Occipital lobe (tissue), 2 donors: Measurements from ENCODE around the gene FMNL2. TPM values are rescaled to one million over a fixed set of nuclear protein-coding genes. Genes with fewer than 3 reads are reported as not detected.

Experiments used
- DNase-seq: peaks from one replicate; lab custom pipeline; 2025; lab: John Stamatoyannopoulos, UW
- total RNA-seq: library from RNA; depleted of rRNA; stranded (reverse); fragments of >200 nt; gene quantifications from one replicate; pipeline ENCODE4 v1.2.3, GENCODE V29; 2014

Gene FMNL2
- total RNA-seq, 1 donor from 2014 or later = 114 TPM

GRCh38 chr2:152492911-152493310 lies 157.9 kb downstream of the FMNL2 start:
- DNase-seq = no peak

GRCh38 chr2:152493417-152493816 lies 158.4 kb downstream of the FMNL2 start:
- no peak for DNase-seq

GRCh38 chr2:152493945-152494528 lies 159.1 kb downstream of the FMNL2 start:
- DNase-seq = no peak

- DNase-seq = no peak
These were observed 161.4 kb downstream of the FMNL2 start for GRCh38 chr2:152496371-152496770.

- DNase-seq = no peak
These were observed 162.6 kb downstream of the FMNL2 start for GRCh38 chr2:152497481-152498052.

GRCh38 chr2:152499331-152499816 lies 164.4 kb downstream of the FMNL2 start:
- no peak for DNase-seq

GRCh38 chr2:152499896-152500735 lies 165.1 kb downstream of the FMNL2 start:
- DNase-seq = no peak

- no peak for DNase-seq
These were observed 165.8 kb downstream of the FMNL2 start for GRCh38 chr2:152500772-152501171.

GRCh38 chr2:152501666-152502065 lies 166.7 kb downstream of the FMNL2 start:
- DNase-seq = no peak

- DNase-seq = no peak
These were observed 169.6 kb downstream of the FMNL2 start for GRCh38 chr2:152504618-152505017.

- DNase-seq = no peak
These were observed 170.5 kb downstream of the FMNL2 start for GRCh38 chr2:152505495-152505906.

- DNase-seq = no peak
These were observed 171.9 kb downstream of the FMNL2 start for GRCh38 chr2:152506843-152507242.

- DNase-seq = no peak
These were observed 172.9 kb downstream of the FMNL2 start for GRCh38 chr2:152507907-152508306.

GRCh38 chr2:152508446-152508845 lies 173.5 kb downstream of the FMNL2 start:
- no peak for DNase-seq

- DNase-seq = no peak
These were observed 175.0 kb downstream of the FMNL2 start for GRCh38 chr2:152509772-152510491.

GRCh38 chr2:152510621-152511020 lies 175.6 kb downstream of the FMNL2 start:
- no peak for DNase-seq

- DNase-seq = no peak
These were observed 177.0 kb downstream of the FMNL2 start for GRCh38 chr2:152511981-152512380.

GRCh38 chr2:152513029-152513428 lies 178.1 kb downstream of the FMNL2 start:
- DNase-seq = no peak

- no peak for DNase-seq
These were observed 178.7 kb downstream of the FMNL2 start for GRCh38 chr2:152513681-152514080.

- DNase-seq = no peak
These were observed 183.1 kb downstream of the FMNL2 start for GRCh38 chr2:152518034-152518433.

GRCh38 chr2:152518641-152519580 lies 183.9 kb downstream of the FMNL2 start:
- DNase-seq = no peak
